ENCODE measurements around the gene RAP1GAP2.

GRCh38 chr17:2945299-2945698, 149.1 kb downstream of the RAP1GAP2 start:
- no peak for TF ChIP-seq CTCF (IDR thresholded peaks at IDR 0.05; ENCODE audit: low read length)
- no peak for TF ChIP-seq EZH2 (IDR thresholded peaks at IDR 0.05; ENCODE audit: borderline replicate concordance, low read length)

Data from OCI-LY1 (cell line).